IMR-90 (cell line): ENCODE data around the gene BCL11B. TPM values are rescaled to one million over a fixed set of nuclear protein-coding genes. Genes with fewer than 3 reads are reported as not detected.

ENCODE experiments used
- ATAC-seq: fragments of 200-7000 bp; cut with Tn5 transposase; 2 replicates; pipeline ENCODE4 v1.9.1; 2020; ENCODE audit warnings: low read depth, mild to moderate bottlenecking, moderate library complexity
- BruUV-seq: library from RNA; stranded (reverse); fragments of 400-500 nt; replicated peaks from 2 replicates; lab custom pipeline; 2021; lab: Mats Ljungman, UMichigan
- CTCF ChIA-PET: fragments of 300-600 bp; formaldehyde crosslinking; extraction: SDS; loops from one replicate; lab custom pipeline; 2021; ENCODE audit warnings: antibody characterized with exemption; lab: Yijun Ruan, JAX
- POLR2A ChIA-PET: fragments of 300-600 bp; sonication (Branson Sonifier 250); formaldehyde crosslinking; loops from one replicate; lab custom pipeline; 2022; ENCODE audit warnings: antibody characterized with exemption; ENCODE audit not compliant: unreplicated experiment; lab: Charles Lee
- DNase-seq: peaks from one replicate; pipeline ENCODE4 v3.0.0; 2013
- H2AFZ ChIP-seq: replicated peaks from 2 replicates; pipeline ENCODE3; 2013; ENCODE audit warnings: low read length, mild to moderate bottlenecking; ENCODE audit not compliant: poor library complexity
- H2AK5ac ChIP-seq: 2 replicates; pipeline ENCODE4 v1.6.1; 2013; ENCODE audit warnings: low read depth, low read length, inconsistent platforms
- H2AK9ac ChIP-seq: replicated peaks from 2 replicates; pipeline ENCODE3; 2013; ENCODE audit warnings: mild to moderate bottlenecking, low read depth, low read length, moderate library complexity; ENCODE audit not compliant: poor library complexity
- H2BK120ac ChIP-seq: 2 replicates; pipeline ENCODE4 v1.6.1; 2013; ENCODE audit warnings: low read depth, low read length, inconsistent platforms
- H2BK15ac ChIP-seq: 3 replicates; pipeline ENCODE4 v1.6.1; 2013; ENCODE audit warnings: low read depth, low read length, inconsistent platforms
- H2BK20ac ChIP-seq: 2 replicates; pipeline ENCODE4 v1.6.1; 2013; ENCODE audit warnings: low read depth, mild to moderate bottlenecking, inconsistent platforms, low read length, moderate library complexity
- H2BK5ac ChIP-seq: 2 replicates; pipeline ENCODE4 v1.6.1; 2013; ENCODE audit warnings: mild to moderate bottlenecking, low read depth, low read length, inconsistent platforms; ENCODE audit not compliant: poor library complexity, severe bottlenecking
- H3K14ac ChIP-seq: replicated peaks from 2 replicates; pipeline ENCODE4 v1.6.1; 2013; ENCODE audit warnings: low read depth, low read length, inconsistent platforms
- H3K18ac ChIP-seq: 2 replicates; pipeline ENCODE4 v1.6.1; 2013; ENCODE audit warnings: low read depth, low read length, control low read depth
- H3K23ac ChIP-seq: 2 replicates; pipeline ENCODE4 v1.6.1; 2013; ENCODE audit warnings: low read depth, low read length, inconsistent platforms
- H3K27ac ChIP-seq: 2 replicates; pipeline ENCODE4 v1.5.1; 2013; ENCODE audit warnings: mild to moderate bottlenecking, control low read depth, low read length; ENCODE audit not compliant: insufficient read depth
- H3K27me3 ChIP-seq: 2 replicates; pipeline ENCODE4 v1.6.1; 2013; ENCODE audit warnings: low read length; ENCODE audit not compliant: control insufficient read depth, insufficient read depth
- H3K36me3 ChIP-seq: 2 replicates; pipeline ENCODE4 v1.6.1; 2013; ENCODE audit warnings: low read length, mixed read lengths; ENCODE audit not compliant: control insufficient read depth, insufficient read depth
- H3K4ac ChIP-seq: 2 replicates; pipeline ENCODE4 v1.6.1; 2013; ENCODE audit warnings: low read depth, low read length, inconsistent platforms
- H3K4me1 ChIP-seq: 2 replicates; pipeline ENCODE4 v1.6.1; 2013; ENCODE audit warnings: low read length, mixed read lengths; ENCODE audit not compliant: control insufficient read depth, insufficient read depth
- H3K4me2 ChIP-seq: 2 replicates; pipeline ENCODE4 v1.6.1; 2013; ENCODE audit warnings: low read depth, mild to moderate bottlenecking, control low read depth, low read length, moderate library complexity
- H3K4me3 ChIP-seq: 2 replicates; pipeline ENCODE4 v1.5.1; 2013; ENCODE audit warnings: low read depth, mild to moderate bottlenecking, control low read depth, low read length, moderate library complexity; ENCODE audit not compliant: insufficient read depth
- H3K56ac ChIP-seq: 2 replicates; pipeline ENCODE4 v1.6.1; 2013; ENCODE audit warnings: low read length, inconsistent platforms; ENCODE audit not compliant: insufficient read depth; ENCODE audit errors: extremely low read depth
- H3K79me1 ChIP-seq, 2 experiments: 2 replicates each; pipeline ENCODE4 v1.6.1; 2013; ENCODE audit warnings: low read length in 2 of 2, inconsistent platforms in 1 of 2, low read depth in 1 of 2
- H3K9ac ChIP-seq: 2 replicates; pipeline ENCODE4 v1.6.1; 2013; ENCODE audit warnings: low read depth, low read length, control low read depth
- H3K9me1 ChIP-seq: 2 replicates; pipeline ENCODE4 v1.6.1; 2013; ENCODE audit warnings: low read length, inconsistent platforms; ENCODE audit not compliant: insufficient read depth
- H3K9me3 ChIP-seq: 2 replicates; pipeline ENCODE4 v1.6.1; 2013; ENCODE audit warnings: low read length; ENCODE audit not compliant: control insufficient read depth, insufficient read depth
- H4K20me1 ChIP-seq: 2 replicates; pipeline ENCODE4 v1.6.1; 2013; ENCODE audit warnings: low read length, inconsistent platforms; ENCODE audit not compliant: insufficient read depth
- H4K5ac ChIP-seq: 2 replicates; pipeline ENCODE4 v1.6.1; 2013; ENCODE audit warnings: mild to moderate bottlenecking, low read depth, low read length, control low read depth
- H4K8ac ChIP-seq, 2 experiments: 2 replicates each; pipeline ENCODE4 v1.6.1; 2013; ENCODE audit warnings: low read depth in 2 of 2, low read length in 2 of 2, control low read depth in 1 of 2, inconsistent platforms in 1 of 2
- H4K91ac ChIP-seq: 2 replicates; pipeline ENCODE4 v1.6.1; 2013; ENCODE audit warnings: low read depth, low read length, inconsistent platforms; ENCODE audit not compliant: insufficient read depth
- BHLHE40 ChIP-seq: fragments of 150-350 bp; IDR thresholded peaks from 2 replicates; pipeline ENCODE4 v1.6.1; 2016; ENCODE audit warnings: mild to moderate bottlenecking, low read depth, low read length
- CEBPB ChIP-seq: IDR thresholded peaks from 2 replicates; pipeline ENCODE4 v1.6.1; 2012; ENCODE audit warnings: low read depth, low read length, improper control_type of control experiment
- CHD1 ChIP-seq: IDR thresholded peaks from 2 replicates; pipeline ENCODE4 v1.6.1; 2012; ENCODE audit warnings: low read depth, low read length, improper control_type of control experiment
- CTCF ChIP-seq: conservative IDR thresholded peaks from 2 replicates; pipeline ENCODE4 v1.5.1; 2012; ENCODE audit warnings: mild to moderate bottlenecking, low read depth, low read length, improper control_type of control experiment
- ELK1 ChIP-seq: fragments of 150-350 bp; IDR thresholded peaks from 2 replicates; pipeline ENCODE4 v1.6.1; 2016; ENCODE audit warnings: low read depth, mild to moderate bottlenecking, low read length, moderate library complexity, borderline replicate concordance
- MAFK ChIP-seq: IDR thresholded peaks from 2 replicates; pipeline ENCODE4 v1.6.1; 2012; ENCODE audit warnings: low read depth, low read length, improper control_type of control experiment
- MAZ ChIP-seq: IDR thresholded peaks from 2 replicates; pipeline ENCODE4 v1.6.1; 2012; ENCODE audit warnings: low read depth, mild to moderate bottlenecking, low read length, improper control_type of control experiment, moderate library complexity, borderline replicate concordance
- MXI1 ChIP-seq: IDR thresholded peaks from 2 replicates; pipeline ENCODE4 v1.6.1; 2012; ENCODE audit warnings: low read depth, mild to moderate bottlenecking, low read length, moderate library complexity, borderline replicate concordance
- NFE2L2 ChIP-seq: fragments of 150-350 bp; IDR thresholded peaks from 2 replicates; pipeline ENCODE4 v1.6.1; 2016; ENCODE audit warnings: low read depth, mild to moderate bottlenecking, low read length
- POLR2A ChIP-seq: IDR thresholded peaks from 2 replicates; pipeline ENCODE4 v1.6.1; 2012; ENCODE audit warnings: mild to moderate bottlenecking, low read depth, low read length
- RAD21 ChIP-seq: IDR thresholded peaks from 2 replicates; pipeline ENCODE4 v1.6.1; 2012; ENCODE audit warnings: low read length, improper control_type of control experiment
- RFX5 ChIP-seq: IDR thresholded peaks from 2 replicates; pipeline ENCODE4 v1.8.0; 2012; ENCODE audit warnings: low read depth, mild to moderate bottlenecking, low read length, moderate library complexity
- SMC3 ChIP-seq: fragments of 150-350 bp; IDR thresholded peaks from 2 replicates; pipeline ENCODE4 v1.6.1; 2016; ENCODE audit warnings: low read depth, mild to moderate bottlenecking, antibody characterized with exemption, low read length, moderate library complexity
- WGBS, 2 experiments: methylation state at CpG; one replicate each; pipeline versions ENCODE4 v1.1.5 to v1.1.7; 2013; ENCODE audit warnings: missing lambda C conversion rate in 2 of 2; ENCODE audit not compliant: insufficient read length in 1 of 2; ENCODE audit errors: extremely low coverage in 2 of 2; 5-methylcytosine and 5-hydroxymethylcytosine counted together
- dilution Hi-C: fragments of 300-500 bp; cut with HindIII; formaldehyde crosslinking; loops from one replicate; pipeline ENCODE4 v1.14.3; 2018; ENCODE audit warnings: low sequenced_read_pairs; ENCODE audit not compliant: unreplicated experiment
- in situ Hi-C: fragments of 300-500 bp; cut with MboI; formaldehyde crosslinking; loops from 3 replicates; pipeline ENCODE4 v1.14.3; 2019; ENCODE audit warnings: low sequenced_read_pairs, inconsistent platforms, mixed read lengths
- intact Hi-C: fragments of 100-400 bp; cut with micrococcal nuclease; formaldehyde crosslinking; loops from 2 replicates; pipeline ENCODE4 v1.10.0; 2022
- polyA plus RNA-seq, 3 experiments: library from polyadenylated mRNA; depleted of rRNA; stranded (reverse); fragments of >200 nt; gene quantifications; 2 replicates each; pipeline ENCODE4 v1.2.3, GENCODE V29; 2012; ENCODE audit warnings: low replicate concordance in 1 of 3
- total RNA-seq: library from RNA; depleted of rRNA; stranded (reverse); fragments of >200 nt; gene quantifications from 2 replicates; pipeline ENCODE4 v1.2.3, GENCODE V29; 2012
- TF ChIP-seq, protein P1 (sequence below): fragments of 150-350 bp; IDR thresholded peaks from 2 replicates; pipeline ENCODE4 v1.6.1; 2017; ENCODE audit warnings: mild to moderate bottlenecking, antibody characterized with exemption, low read length, low read depth

The BCL11B gene
- total and polyA plus RNA-seq, 2 of the 4 experiments (the other 2 are of a cell fraction) = under 0.01 TPM; not detected in 1

GRCh38 chr14:99229654-99230207, 42.3 kb downstream of the BCL11B start:
- no peak overlapping the region for H3K4me3 ChIP-seq
- H3K27ac ChIP-seq = no peak overlapping the region
- H2BK5ac ChIP-seq = no peak overlapping the region
- H3K23ac ChIP-seq = no peak overlapping the region
- H3K4ac ChIP-seq = no peak overlapping the region
- POLR2A ChIA-PET = no interaction called here
- H3K36me3 ChIP-seq = no peaks in the 10 kb centered on the region
- DNase-seq = no peak
- H4K20me1 ChIP-seq = no peaks in the 10 kb centered on the region
- no peak overlapping the region for H2AFZ ChIP-seq
- no peaks in the 10 kb centered on the region for H3K9me1 ChIP-seq
- no TSS peak for BruUV-seq
- TF ChIP-seq POLR2A (no peak), NFE2L2 (no peak), BHLHE40 (no peak), CHD1 (no peak), SMC3 (no peak), MAFK (no peak), RFX5 (no peak), RAD21 (no peak), MAZ (no peak), ELK1 (no peak), CEBPB (no peak), MXI1 (no peak), CTCF (no peak)
- TF ChIP-seq, protein P1, sequence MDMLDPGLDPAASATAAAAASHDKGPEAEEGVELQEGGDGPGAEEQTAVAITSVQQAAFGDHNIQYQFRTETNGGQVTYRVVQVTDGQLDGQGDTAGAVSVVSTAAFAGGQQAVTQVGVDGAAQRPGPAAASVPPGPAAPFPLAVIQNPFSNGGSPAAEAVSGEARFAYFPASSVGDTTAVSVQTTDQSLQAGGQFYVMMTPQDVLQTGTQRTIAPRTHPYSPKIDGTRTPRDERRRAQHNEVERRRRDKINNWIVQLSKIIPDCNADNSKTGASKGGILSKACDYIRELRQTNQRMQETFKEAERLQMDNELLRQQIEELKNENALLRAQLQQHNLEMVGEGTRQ = no peak
- H3K9me3 ChIP-seq = peaks cover 26% of the 10 kb centered on the region; the same call in 1 of the 2 replicates
- no peak overlapping the region for H3K56ac ChIP-seq
- H2BK120ac ChIP-seq = no peak overlapping the region
- in situ Hi-C loops (no loop called here), dilution Hi-C loops (no loop called here), intact Hi-C loops (no loop called here)
- no peak overlapping the region for H3K14ac ChIP-seq
- no peak overlapping the region for H2AK5ac ChIP-seq
- H3K4me2 ChIP-seq = no peak overlapping the region
- no peaks in the 10 kb centered on the region for H3K4me1 ChIP-seq
- no peaks in the 10 kb centered on the region for H3K79me1 ChIP-seq
- no peak overlapping the region for H4K5ac ChIP-seq
- no peak overlapping the region for H4K91ac ChIP-seq
- no peaks in the 10 kb centered on the region for H3K27me3 ChIP-seq
- H4K8ac ChIP-seq = no peak overlapping the region
- H3K18ac ChIP-seq = no peak overlapping the region
- no peak overlapping the region for H3K9ac ChIP-seq
- H2BK20ac ChIP-seq = no peak overlapping the region
- CTCF ChIA-PET = no interaction called here
- H2AK9ac ChIP-seq = no peak overlapping the region
- ATAC-seq = no peak
- H2BK15ac ChIP-seq = no peak overlapping the region
- 23% methylated on average over 8 of the region's 10 CpGs; no CpG with 5 or more reads in 1 of the 2 experiments for WGBS, 2 experiments
